Measurements from ENCODE around the gene ATIC. TPM values are rescaled to one million over a fixed set of nuclear protein-coding genes. Genes with fewer than 3 reads are reported as not detected.

ATIC gene
- total RNA-seq, 1 experiment from 2014 or later = 295 TPM

DNA sequence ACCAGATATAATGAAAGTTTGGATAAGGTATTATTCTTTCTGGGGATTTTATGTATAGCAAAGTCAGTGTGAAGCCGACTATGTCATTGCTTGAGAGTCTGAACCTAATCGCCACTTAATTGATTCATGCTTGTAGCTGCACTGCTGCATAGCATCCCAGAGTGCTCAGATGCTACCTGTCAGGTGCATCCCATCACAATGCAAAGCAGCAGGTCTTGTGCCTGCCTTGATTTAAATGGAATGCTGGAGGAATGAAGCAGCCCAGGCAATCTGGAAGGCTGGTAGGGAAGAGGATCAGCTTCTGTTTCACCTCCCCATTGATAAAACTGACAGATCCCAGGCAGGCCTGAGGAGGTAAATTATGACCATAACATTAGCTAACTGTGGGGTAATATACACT, 40.4 kb upstream of the ATIC start:
- no peak overlapping the region for H4K5ac ChIP-seq (ENCODE audit: insufficient read length, low read depth, low read length)
- no peak overlapping the region for H3K23ac ChIP-seq (ENCODE audit: insufficient read length, low read depth, low read length)
- H2BK15ac ChIP-seq (ENCODE audit: low read depth, low read length) = no peak overlapping the region
- no peak overlapping the region for H4K8ac ChIP-seq (replicated peaks; ENCODE audit: insufficient read length, low read depth, low read length)
- H3K27me3 ChIP-seq (ENCODE audit: insufficient read depth, low read length) = no peaks in the 10 kb centered on the region
- H3K4ac ChIP-seq (ENCODE audit: low read depth, low read length) = no peak overlapping the region
- no peaks in the 10 kb centered on the region for H3K79me1 ChIP-seq (ENCODE audit: insufficient read depth, low read depth, low read length, poor library complexity, severe bottlenecking)
- H3T11ph ChIP-seq (ENCODE audit: low read length) = no peak overlapping the region
- H2BK20ac ChIP-seq (ENCODE audit: low read depth, low read length, poor library complexity, severe bottlenecking) = no peak overlapping the region
- H2AK5ac ChIP-seq (ENCODE audit: insufficient read length, low read length) = no peak overlapping the region
- Mint-ChIP-seq H3K9me3 (no peaks in the 10 kb centered on the region; a peak in 1 of 5 replicates), H3K4me1 (peaks cover 10% of the 10 kb centered on the region in 2 experiments), H3K27me3 (ENCODE audit: low read depth) (no peaks in the 10 kb centered on the region), H3K4me3 (no peak overlapping the region), H3K27ac (peak overlapping the region in 1 of 3 experiments; percentile 96; a peak in 3 of 7 replicates), H3K36me3 (ENCODE audit: insufficient read depth in 1 of 3, low read depth in 3 of 3) (peaks cover 0 to 5% (median 0%) of the 10 kb centered on the region in 3 experiments; a peak in 3 of 7 replicates)
- WGBS (ENCODE audit: extremely low coverage, insufficient read length, low lambda C conversion rate) = no CpG with 5 or more reads among the region's 2 CpGs
- H2BK5ac ChIP-seq (ENCODE audit: insufficient read length, low read length) = no peak overlapping the region
- TF ChIP-seq, protein P1, sequence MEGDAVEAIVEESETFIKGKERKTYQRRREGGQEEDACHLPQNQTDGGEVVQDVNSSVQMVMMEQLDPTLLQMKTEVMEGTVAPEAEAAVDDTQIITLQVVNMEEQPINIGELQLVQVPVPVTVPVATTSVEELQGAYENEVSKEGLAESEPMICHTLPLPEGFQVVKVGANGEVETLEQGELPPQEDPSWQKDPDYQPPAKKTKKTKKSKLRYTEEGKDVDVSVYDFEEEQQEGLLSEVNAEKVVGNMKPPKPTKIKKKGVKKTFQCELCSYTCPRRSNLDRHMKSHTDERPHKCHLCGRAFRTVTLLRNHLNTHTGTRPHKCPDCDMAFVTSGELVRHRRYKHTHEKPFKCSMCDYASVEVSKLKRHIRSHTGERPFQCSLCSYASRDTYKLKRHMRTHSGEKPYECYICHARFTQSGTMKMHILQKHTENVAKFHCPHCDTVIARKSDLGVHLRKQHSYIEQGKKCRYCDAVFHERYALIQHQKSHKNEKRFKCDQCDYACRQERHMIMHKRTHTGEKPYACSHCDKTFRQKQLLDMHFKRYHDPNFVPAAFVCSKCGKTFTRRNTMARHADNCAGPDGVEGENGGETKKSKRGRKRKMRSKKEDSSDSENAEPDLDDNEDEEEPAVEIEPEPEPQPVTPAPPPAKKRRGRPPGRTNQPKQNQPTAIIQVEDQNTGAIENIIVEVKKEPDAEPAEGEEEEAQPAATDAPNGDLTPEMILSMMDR (conservative IDR thresholded peaks at IDR 0.05) = no peak
- H3K9ac ChIP-seq (ENCODE audit: extremely low read depth, insufficient read length, low read length) = no peak overlapping the region
- no peak overlapping the region for H2BK12ac ChIP-seq (ENCODE audit: insufficient read length, low read depth, low read length)
- no peaks in the 10 kb centered on the region for H3K4me1 ChIP-seq (ENCODE audit: insufficient read depth, low read length)
- H3K56ac ChIP-seq (ENCODE audit: insufficient read length, low read depth, low read length) = no peak overlapping the region
- H3K18ac ChIP-seq (ENCODE audit: insufficient read length, low read depth, low read length) = no peak overlapping the region
- peak; percentile 52 for DNase-seq
- no peaks in the 10 kb centered on the region for H3K9me3 ChIP-seq (ENCODE audit: control insufficient read depth, low read depth, low read length)
- H3K4me2 ChIP-seq (ENCODE audit: insufficient read depth, insufficient read length, low read length) = no peak overlapping the region
- H4K20me1 ChIP-seq (ENCODE audit: control insufficient read depth, insufficient read depth, insufficient read length) = no peaks in the 10 kb centered on the region
- no peak overlapping the region for H3K27ac ChIP-seq (ENCODE audit: insufficient read length, low read depth, low read length)
- H3K23me2 ChIP-seq (ENCODE audit: insufficient read length, low read depth, low read length, poor library complexity, severe bottlenecking) = no peaks in the 10 kb centered on the region
- H3K79me2 ChIP-seq (ENCODE audit: insufficient read depth, low read length) = no peaks in the 10 kb centered on the region
- no peak overlapping the region for H2AFZ ChIP-seq (ENCODE audit: low read length)
- H2BK120ac ChIP-seq (ENCODE audit: low read depth, low read length, poor library complexity, severe bottlenecking) = no peak overlapping the region
- no peak overlapping the region for H4K91ac ChIP-seq (ENCODE audit: insufficient read length, low read depth, low read length)
- no peak overlapping the region for H3K14ac ChIP-seq (ENCODE audit: insufficient read depth, low read length)

Data from H9 (cell line).